ENCODE measurements around the gene GABBR2.

The GABBR2 gene

DNA sequence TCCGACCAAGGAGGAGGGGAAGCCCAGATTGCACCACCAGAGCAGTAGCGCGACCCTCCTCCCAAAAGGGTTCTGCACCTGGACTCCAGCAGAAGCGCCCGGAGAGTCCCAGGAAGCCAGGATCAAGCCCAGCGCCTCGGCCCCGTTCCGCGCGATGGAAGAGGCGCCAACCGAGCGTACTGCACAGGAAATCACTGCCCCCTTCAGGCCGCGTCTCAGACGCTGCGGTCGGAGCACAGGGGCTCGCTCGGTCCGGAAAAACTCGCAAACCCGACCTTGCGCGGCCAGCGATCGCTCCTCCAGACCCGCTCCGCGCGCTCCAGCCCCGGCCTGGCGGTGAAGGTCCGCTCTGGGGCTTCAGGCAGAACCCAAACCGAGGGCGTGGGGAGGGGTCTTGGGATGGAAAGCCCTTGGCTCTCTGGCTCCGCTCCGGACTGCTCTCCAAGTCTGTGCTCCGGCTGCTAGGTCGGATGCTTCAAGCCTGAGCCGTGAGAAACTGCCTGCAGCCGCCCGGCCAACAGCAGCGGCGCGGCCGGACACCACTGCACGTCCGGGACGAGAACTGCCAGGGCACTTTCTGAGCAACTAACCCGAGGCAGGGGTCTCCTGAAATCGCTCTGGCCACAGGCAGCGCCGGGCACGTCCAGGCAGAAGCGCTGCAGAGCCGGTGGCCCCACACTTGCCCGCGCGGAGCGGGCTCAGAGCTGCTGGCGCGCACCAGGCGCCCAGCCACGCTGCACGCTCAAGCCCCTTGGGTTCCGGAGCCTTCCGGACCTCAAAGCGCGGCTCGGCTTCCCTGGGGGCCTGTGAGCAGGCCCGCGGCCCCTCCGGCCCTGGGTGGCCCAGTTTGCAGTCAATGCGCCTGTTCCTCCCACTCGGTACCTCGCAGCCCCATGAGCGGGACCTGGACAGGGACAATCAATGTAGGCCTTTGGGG is 1.3 kb downstream of the GABBR2 start:
- Histone ChIP-seq H3K9ac (no peak overlapping the region), H3K27me3 (ENCODE audit: control insufficient read depth, insufficient read depth, low read length) (peaks cover 7% of the 10 kb centered on the region), H3K4me2 (ENCODE audit: low read length) (no peak overlapping the region), H2AFZ (peak overlapping the region; percentile 2), H3K4me1 (no peaks in the 10 kb centered on the region), H3K27ac (no peak overlapping the region), H3K4me3 (ENCODE audit: low read depth, low read length) (no peak overlapping the region), H3K36me3 (ENCODE audit: control insufficient read depth, insufficient read depth, low read length) (no peaks in the 10 kb centered on the region), H3K79me2 (no peaks in the 10 kb centered on the region), H3K9me3 (ENCODE audit: control insufficient read depth, low read length) (no peaks in the 10 kb centered on the region)
- TF ChIP-seq, protein P1, sequence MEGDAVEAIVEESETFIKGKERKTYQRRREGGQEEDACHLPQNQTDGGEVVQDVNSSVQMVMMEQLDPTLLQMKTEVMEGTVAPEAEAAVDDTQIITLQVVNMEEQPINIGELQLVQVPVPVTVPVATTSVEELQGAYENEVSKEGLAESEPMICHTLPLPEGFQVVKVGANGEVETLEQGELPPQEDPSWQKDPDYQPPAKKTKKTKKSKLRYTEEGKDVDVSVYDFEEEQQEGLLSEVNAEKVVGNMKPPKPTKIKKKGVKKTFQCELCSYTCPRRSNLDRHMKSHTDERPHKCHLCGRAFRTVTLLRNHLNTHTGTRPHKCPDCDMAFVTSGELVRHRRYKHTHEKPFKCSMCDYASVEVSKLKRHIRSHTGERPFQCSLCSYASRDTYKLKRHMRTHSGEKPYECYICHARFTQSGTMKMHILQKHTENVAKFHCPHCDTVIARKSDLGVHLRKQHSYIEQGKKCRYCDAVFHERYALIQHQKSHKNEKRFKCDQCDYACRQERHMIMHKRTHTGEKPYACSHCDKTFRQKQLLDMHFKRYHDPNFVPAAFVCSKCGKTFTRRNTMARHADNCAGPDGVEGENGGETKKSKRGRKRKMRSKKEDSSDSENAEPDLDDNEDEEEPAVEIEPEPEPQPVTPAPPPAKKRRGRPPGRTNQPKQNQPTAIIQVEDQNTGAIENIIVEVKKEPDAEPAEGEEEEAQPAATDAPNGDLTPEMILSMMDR (IDR thresholded peaks at IDR 0.05), result peak; percentile 24

DNA sequence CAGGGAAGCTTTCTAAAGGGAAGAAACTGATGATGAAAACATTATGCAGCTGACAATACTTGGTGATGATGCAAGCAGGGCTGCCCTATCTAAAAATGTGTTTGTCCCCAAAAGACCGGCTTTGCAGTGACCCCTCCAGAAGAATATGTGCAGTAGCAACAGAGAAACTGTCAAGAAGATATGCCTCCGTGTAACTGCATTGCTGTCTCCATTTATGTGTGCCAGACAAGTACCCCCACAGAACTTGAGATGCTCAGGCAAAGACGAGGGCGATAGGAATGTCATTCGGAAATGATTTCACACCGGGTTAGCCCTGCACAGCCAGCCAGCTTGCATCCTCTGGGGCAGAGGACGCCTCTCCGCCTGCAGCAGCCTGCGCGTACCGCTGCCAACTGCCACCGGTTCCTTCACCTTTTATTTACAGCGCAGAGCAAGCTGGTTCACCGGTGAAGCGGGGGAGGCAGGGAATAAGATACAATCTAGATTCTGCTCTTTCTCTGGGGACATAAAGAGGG is 2.0 kb downstream of the GABBR2 start:
- Histone ChIP-seq H3K27me3 (ENCODE audit: control insufficient read depth, insufficient read depth, low read length) (peaks cover 7% of the 10 kb centered on the region), H3K9ac (no peak overlapping the region), H3K4me3 (ENCODE audit: low read depth, low read length) (no peak overlapping the region), H3K4me2 (ENCODE audit: low read length) (no peak overlapping the region), H2AFZ (peak overlapping the region; percentile 2), H3K79me2 (no peaks in the 10 kb centered on the region), H3K9me3 (ENCODE audit: control insufficient read depth, low read length) (no peaks in the 10 kb centered on the region), H3K4me1 (no peaks in the 10 kb centered on the region), H3K36me3 (ENCODE audit: control insufficient read depth, insufficient read depth, low read length) (no peaks in the 10 kb centered on the region), H3K27ac (no peak overlapping the region)
- TF ChIP-seq, protein P1 (IDR thresholded peaks at IDR 0.05), result no peak

DNA sequence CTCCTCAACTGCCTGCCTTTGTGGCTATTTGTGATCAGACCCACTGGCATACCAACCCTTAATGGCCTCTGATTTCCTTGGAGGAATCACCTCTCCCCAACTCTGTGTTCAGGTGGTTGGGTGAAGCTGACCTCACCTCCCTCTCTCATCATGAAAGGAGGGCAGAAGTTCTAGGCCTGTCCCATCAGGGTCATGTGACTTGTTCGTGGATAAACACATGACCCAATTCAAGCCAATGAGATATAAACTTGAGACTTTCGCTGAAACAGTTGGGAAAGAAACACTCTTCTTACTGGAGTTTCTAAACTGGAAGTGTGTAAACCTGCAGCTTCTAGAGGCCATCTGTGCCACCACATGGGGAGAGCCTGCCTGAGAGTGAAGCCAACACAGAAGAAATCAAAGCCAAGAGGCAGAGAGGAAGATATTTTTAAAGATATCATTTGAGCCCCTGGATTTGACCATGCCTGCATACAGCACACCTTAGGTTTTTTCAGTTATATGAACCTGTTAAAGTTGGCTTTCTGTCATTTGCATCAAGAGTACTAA is 5.8 kb downstream of the GABBR2 start:
- no peaks in the 10 kb centered on the region for H3K9me3 ChIP-seq (ENCODE audit: control insufficient read depth, low read length)
- peaks cover 7% of the 10 kb centered on the region for H3K27me3 ChIP-seq (ENCODE audit: control insufficient read depth, insufficient read depth, low read length)
- TF ChIP-seq, protein P1 (IDR thresholded peaks at IDR 0.05), result no peak
- H2AFZ ChIP-seq, result no peak overlapping the region
- H3K36me3 ChIP-seq (ENCODE audit: control insufficient read depth, insufficient read depth, low read length), result no peaks in the 10 kb centered on the region
- H3K4me2 ChIP-seq (ENCODE audit: low read length), result no peak overlapping the region
- no peak overlapping the region for H3K4me3 ChIP-seq (ENCODE audit: low read depth, low read length)
- H3K79me2 ChIP-seq, result no peaks in the 10 kb centered on the region
- no peaks in the 10 kb centered on the region for H3K4me1 ChIP-seq
- H3K27ac ChIP-seq, result no peak overlapping the region
- no peak overlapping the region for H3K9ac ChIP-seq

DNA sequence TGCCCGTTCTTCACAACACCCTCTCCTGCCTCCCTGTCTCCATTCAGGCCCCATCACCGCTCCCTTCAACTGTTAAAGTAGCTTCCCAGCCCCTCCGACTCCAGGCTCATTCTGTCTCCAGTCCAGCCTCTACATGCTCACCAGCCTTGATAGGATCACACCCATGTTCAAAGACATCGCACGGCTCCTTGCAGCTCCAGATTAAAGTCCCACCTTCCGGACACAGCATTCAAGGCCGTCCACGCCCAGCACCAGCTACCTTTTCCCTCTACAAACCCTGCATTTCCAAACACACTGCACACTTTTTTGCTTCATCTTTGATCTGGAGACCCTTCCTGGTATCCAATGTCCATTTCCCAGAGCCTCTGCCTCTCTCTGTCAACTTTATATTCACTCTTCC is 6.4 kb downstream of the GABBR2 start:
- Histone ChIP-seq H3K9me3 (ENCODE audit: control insufficient read depth, low read length) (no peaks in the 10 kb centered on the region), H3K27me3 (ENCODE audit: control insufficient read depth, insufficient read depth, low read length) (peaks cover 1% of the 10 kb centered on the region), H3K36me3 (ENCODE audit: control insufficient read depth, insufficient read depth, low read length) (no peaks in the 10 kb centered on the region), H3K4me1 (no peaks in the 10 kb centered on the region), H3K27ac (no peak overlapping the region), H3K4me2 (ENCODE audit: low read length) (no peak overlapping the region), H2AFZ (no peak overlapping the region), H3K4me3 (ENCODE audit: low read depth, low read length) (no peak overlapping the region), H3K9ac (no peak overlapping the region), H3K79me2 (no peaks in the 10 kb centered on the region)
- TF ChIP-seq, protein P1 (IDR thresholded peaks at IDR 0.05), result no peak
